ENCODE results near the gene LGR6. TPM values are rescaled to one million over a fixed set of nuclear protein-coding genes. Genes with fewer than 3 reads are reported as not detected.

LGR6 gene
- total RNA-seq, 1 experiment from 2014 or later, result 0.08 TPM

Other genes starting within 250 kb of the LGR6 start
- gene LMOD1, start 247.3 kb upstream of the LGR6 start, total RNA-seq (2021; ENCODE audit: unreplicated experiment), result 0.13 TPM
- 118 TPM for gene TIMM17A, start 238.3 kb upstream of the LGR6 start, total RNA-seq (2021; ENCODE audit: unreplicated experiment)
- 99.8 TPM for gene RNPEP, start 211.2 kb upstream of the LGR6 start, total RNA-seq (2021; ENCODE audit: unreplicated experiment)
- gene ELF3, start 183.2 kb upstream of the LGR6 start, total RNA-seq (2021; ENCODE audit: unreplicated experiment), result 126 TPM
- 0.44 TPM for gene GPR37L1, start 70.9 kb upstream of the LGR6 start, total RNA-seq (2021; ENCODE audit: unreplicated experiment)
- 62.6 TPM for gene ARL8A, start 49.1 kb upstream of the LGR6 start, total RNA-seq (2021; ENCODE audit: unreplicated experiment)
- 0.33 TPM for gene PTPN7, start 33.2 kb upstream of the LGR6 start, total RNA-seq (2021; ENCODE audit: unreplicated experiment)
- 67.8 TPM for gene UBE2T, start 148.1 kb downstream of the LGR6 start, total RNA-seq (2021; ENCODE audit: unreplicated experiment)
- gene PPP1R12B, start 154.9 kb downstream of the LGR6 start, total RNA-seq (2021; ENCODE audit: unreplicated experiment), result 13.1 TPM

All from Panc1 (cell line).